ENCODE results near the gene BOLA1.
A peak's percentile ranks its signal among the peaks of the same experiment; 100 is the strongest.

BOLA1 gene

DNA sequence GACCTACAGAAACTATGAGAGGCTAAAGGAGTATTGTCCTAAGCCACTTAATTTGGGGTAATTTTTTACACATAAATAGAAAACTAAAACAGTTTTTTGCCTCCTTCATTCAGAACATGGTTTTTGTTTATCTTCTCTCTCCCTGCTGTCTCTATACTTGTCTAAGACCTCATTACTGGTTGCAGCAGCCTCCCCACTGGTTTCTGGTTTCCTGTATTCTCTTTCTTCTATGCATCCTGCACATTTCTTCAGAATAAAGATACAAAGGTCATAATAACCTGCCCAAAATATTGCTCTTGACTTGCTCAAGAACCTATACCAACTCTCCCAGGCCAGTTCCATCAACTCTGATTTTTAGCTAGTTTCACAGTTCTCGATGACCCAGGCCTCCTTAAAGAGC, 19.8 kb upstream of the BOLA1 start:
- no peak overlapping the region for H3K27ac ChIP-seq (ENCODE audit: low read depth, low read length)
- peaks cover 12% of the 10 kb centered on the region for H3K4me1 ChIP-seq (ENCODE audit: control insufficient read depth, low read length)
- H3K9me3 ChIP-seq (ENCODE audit: control insufficient read depth, insufficient read depth, low read length): no peaks in the 10 kb centered on the region
- peaks cover 8% of the 10 kb centered on the region for H3F3A ChIP-seq (ENCODE audit: control insufficient read depth, insufficient read depth)
- H4K20me1 ChIP-seq (ENCODE audit: control insufficient read depth, insufficient read depth, low read depth, low read length): no peaks in the 10 kb centered on the region
- H3K4me3 ChIP-seq (ENCODE audit: low read length): no peak overlapping the region
- no peaks in the 10 kb centered on the region for H3K36me3 ChIP-seq (ENCODE audit: control insufficient read depth, low read length)
- H3K9me2 ChIP-seq (replicated peaks; ENCODE audit: control insufficient read depth, low read length): no peaks in the 10 kb centered on the region
- no peak overlapping the region for H3K4me2 ChIP-seq (ENCODE audit: low read length)
- TF ChIP-seq, protein P1, sequence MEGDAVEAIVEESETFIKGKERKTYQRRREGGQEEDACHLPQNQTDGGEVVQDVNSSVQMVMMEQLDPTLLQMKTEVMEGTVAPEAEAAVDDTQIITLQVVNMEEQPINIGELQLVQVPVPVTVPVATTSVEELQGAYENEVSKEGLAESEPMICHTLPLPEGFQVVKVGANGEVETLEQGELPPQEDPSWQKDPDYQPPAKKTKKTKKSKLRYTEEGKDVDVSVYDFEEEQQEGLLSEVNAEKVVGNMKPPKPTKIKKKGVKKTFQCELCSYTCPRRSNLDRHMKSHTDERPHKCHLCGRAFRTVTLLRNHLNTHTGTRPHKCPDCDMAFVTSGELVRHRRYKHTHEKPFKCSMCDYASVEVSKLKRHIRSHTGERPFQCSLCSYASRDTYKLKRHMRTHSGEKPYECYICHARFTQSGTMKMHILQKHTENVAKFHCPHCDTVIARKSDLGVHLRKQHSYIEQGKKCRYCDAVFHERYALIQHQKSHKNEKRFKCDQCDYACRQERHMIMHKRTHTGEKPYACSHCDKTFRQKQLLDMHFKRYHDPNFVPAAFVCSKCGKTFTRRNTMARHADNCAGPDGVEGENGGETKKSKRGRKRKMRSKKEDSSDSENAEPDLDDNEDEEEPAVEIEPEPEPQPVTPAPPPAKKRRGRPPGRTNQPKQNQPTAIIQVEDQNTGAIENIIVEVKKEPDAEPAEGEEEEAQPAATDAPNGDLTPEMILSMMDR (IDR thresholded peaks at IDR 0.05; ENCODE audit: low read depth, low read length, poor library complexity, severe bottlenecking): no peak
- TF ChIP-seq EZH2phosphoT487 (IDR thresholded peaks at IDR 0.05; ENCODE audit: borderline replicate concordance, low read length): no peak
- no peaks in the 10 kb centered on the region for H3K79me2 ChIP-seq (ENCODE audit: control insufficient read depth, low read length)
- no peaks in the 10 kb centered on the region for H3K27me3 ChIP-seq (ENCODE audit: control insufficient read depth, low read length)

GRCh38 chr1:149881876-149882275, 17.5 kb upstream of the BOLA1 start:
- Histone ChIP-seq H3K9me2 (replicated peaks; ENCODE audit: control insufficient read depth, low read length) (no peaks in the 10 kb centered on the region), H3K27ac (ENCODE audit: low read depth, low read length) (no peak overlapping the region), H3K36me3 (ENCODE audit: control insufficient read depth, low read length) (peaks cover 4% of the 10 kb centered on the region), H3K79me2 (ENCODE audit: control insufficient read depth, low read length) (no peaks in the 10 kb centered on the region), H4K20me1 (ENCODE audit: control insufficient read depth, insufficient read depth, low read depth, low read length) (no peaks in the 10 kb centered on the region), H3K9me3 (ENCODE audit: control insufficient read depth, insufficient read depth, low read length) (no peaks in the 10 kb centered on the region), H3K27me3 (ENCODE audit: control insufficient read depth, low read length) (no peaks in the 10 kb centered on the region), H3K4me1 (ENCODE audit: control insufficient read depth, low read length) (peaks cover 26% of the 10 kb centered on the region), H3F3A (ENCODE audit: control insufficient read depth, insufficient read depth) (peaks cover 24% of the 10 kb centered on the region), H3K4me2 (ENCODE audit: low read length) (no peak overlapping the region), H3K4me3 (ENCODE audit: low read length) (no peak overlapping the region)
- no peak for TF ChIP-seq EZH2phosphoT487 (IDR thresholded peaks at IDR 0.05; ENCODE audit: borderline replicate concordance, low read length)
- TF ChIP-seq, protein P1 (IDR thresholded peaks at IDR 0.05; ENCODE audit: low read depth, low read length, poor library complexity, severe bottlenecking): no peak

DNA sequence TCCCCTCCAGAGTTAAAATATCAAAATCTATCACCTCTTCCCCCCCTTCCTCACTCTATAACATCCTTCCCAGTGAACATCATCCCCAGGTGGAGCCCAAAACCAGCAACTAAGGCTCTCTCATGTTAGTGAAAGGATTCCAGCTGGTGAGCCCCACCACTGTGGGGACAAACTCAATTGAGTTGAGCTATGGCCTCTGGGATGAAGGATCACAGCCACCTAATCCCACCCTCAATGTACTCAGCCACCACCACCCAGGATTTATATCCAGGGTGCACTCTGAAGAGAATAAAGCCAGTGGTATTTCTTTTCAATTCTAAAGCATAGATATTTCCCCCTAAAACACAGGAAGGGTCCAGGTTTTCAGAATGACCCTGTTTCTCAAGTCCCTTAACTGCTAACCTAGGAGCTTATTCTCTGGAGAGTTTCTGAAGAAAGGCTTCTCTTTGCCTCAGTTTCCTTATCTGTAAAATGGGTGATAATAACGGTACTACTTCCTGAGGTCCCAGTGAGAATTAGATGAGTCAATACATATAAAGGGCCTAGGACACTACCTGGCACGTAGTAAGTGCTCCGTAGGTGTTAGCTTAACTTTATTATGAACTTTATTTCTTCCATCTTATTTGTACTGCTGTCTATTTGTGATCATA, 15.6 kb upstream of the BOLA1 start:
- Histone ChIP-seq H3K9me3 (ENCODE audit: control insufficient read depth, insufficient read depth, low read length) (no peaks in the 10 kb centered on the region), H3K36me3 (ENCODE audit: control insufficient read depth, low read length) (peaks cover 4% of the 10 kb centered on the region), H3K27me3 (ENCODE audit: control insufficient read depth, low read length) (no peaks in the 10 kb centered on the region), H3F3A (ENCODE audit: control insufficient read depth, insufficient read depth) (peaks cover 35% of the 10 kb centered on the region), H3K9me2 (replicated peaks; ENCODE audit: control insufficient read depth, low read length) (no peaks in the 10 kb centered on the region), H3K79me2 (ENCODE audit: control insufficient read depth, low read length) (no peaks in the 10 kb centered on the region), H3K4me2 (ENCODE audit: low read length) (peak overlapping the region; percentile 92), H3K4me1 (ENCODE audit: control insufficient read depth, low read length) (peaks cover 33% of the 10 kb centered on the region), H3K27ac (ENCODE audit: low read depth, low read length) (peak overlapping the region; percentile 98), H3K4me3 (ENCODE audit: low read length) (peak overlapping the region; percentile 84), H4K20me1 (ENCODE audit: control insufficient read depth, insufficient read depth, low read depth, low read length) (no peaks in the 10 kb centered on the region)
- TF ChIP-seq, protein P1 (IDR thresholded peaks at IDR 0.05; ENCODE audit: low read depth, low read length, poor library complexity, severe bottlenecking): no peak
- TF ChIP-seq EZH2phosphoT487 (IDR thresholded peaks at IDR 0.05; ENCODE audit: borderline replicate concordance, low read length): no peak
